KOPT-K1 (cell line): ENCODE results near the gene MYO9A.

ENCODE experiments used
- H3K27ac ChIP-seq: fragments of 200-600 bp; sonication (generic); 2 replicates; pipeline ENCODE4 v1.5.1; 2016; ENCODE audit warnings: antibody characterized with exemption, mild to moderate bottlenecking, low read depth, low read length; ENCODE audit not compliant: poor library complexity, severe bottlenecking
- H3K36me3 ChIP-seq: fragments of 200-600 bp; sonication (generic); 2 replicates; pipeline ENCODE4 v1.5.1; 2017; ENCODE audit warnings: antibody characterized with exemption, mild to moderate bottlenecking, low read length, moderate library complexity; ENCODE audit not compliant: insufficient read depth
- H3K9me3 ChIP-seq: fragments of 200-600 bp; sonication (generic); 2 replicates; pipeline ENCODE4 v1.5.1; 2017; ENCODE audit warnings: antibody characterized with exemption, low read length, mild to moderate bottlenecking; ENCODE audit not compliant: insufficient read depth, poor library complexity, severe bottlenecking

MYO9A gene

GRCh38 chr15:71804695-71805470, 313.1 kb downstream of the MYO9A start:
- Histone ChIP-seq H3K9me3 (no peaks in the 10 kb centered on the region), H3K36me3 (no peaks in the 10 kb centered on the region), H3K27ac (no peak overlapping the region)

DNA sequence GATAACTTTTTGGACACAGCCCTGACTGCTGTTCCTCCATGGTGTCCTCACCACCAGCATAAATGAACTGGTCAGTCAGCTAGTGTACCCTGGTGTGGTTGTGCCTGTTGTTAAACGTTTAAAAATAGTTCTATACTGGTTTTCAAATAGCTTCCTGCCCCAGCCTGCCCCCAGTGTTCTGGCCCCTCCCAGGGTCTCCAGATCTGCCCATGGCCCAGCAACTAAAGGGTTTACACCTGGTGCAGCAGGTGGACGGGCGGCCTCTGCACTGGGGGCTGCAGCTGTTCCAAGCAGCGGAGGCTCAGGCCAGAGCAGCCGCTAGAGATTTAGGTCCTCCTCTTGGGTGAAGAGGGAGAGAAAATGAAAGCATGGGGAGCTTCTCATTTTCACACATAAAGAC, 313.7 kb downstream of the MYO9A start:
- Histone ChIP-seq H3K36me3 (no peaks in the 10 kb centered on the region), H3K27ac (no peak overlapping the region), H3K9me3 (no peaks in the 10 kb centered on the region)

DNA sequence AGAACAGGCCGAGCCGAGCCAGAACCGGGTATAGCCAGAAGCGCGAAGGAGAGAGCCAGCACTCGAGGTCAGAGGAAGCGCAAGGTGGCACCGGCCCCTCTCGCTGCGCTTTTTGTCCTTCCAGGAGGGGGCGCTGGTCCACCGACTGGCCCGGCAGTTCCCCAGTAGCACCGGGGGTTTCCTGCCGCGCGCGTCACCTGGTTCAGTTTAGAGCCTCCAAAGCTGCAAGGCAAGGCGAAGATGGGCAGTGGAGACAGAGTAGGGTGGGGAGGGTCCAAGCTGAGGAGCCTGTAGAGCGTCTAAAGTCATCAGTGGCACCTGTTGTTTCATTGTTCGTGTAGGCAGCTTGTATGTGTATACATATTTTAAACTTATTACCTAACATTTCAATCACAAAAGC, 315.2 kb downstream of the MYO9A start:
- Histone ChIP-seq H3K36me3 (no peaks in the 10 kb centered on the region), H3K9me3 (no peaks in the 10 kb centered on the region), H3K27ac (no peak overlapping the region)

DNA sequence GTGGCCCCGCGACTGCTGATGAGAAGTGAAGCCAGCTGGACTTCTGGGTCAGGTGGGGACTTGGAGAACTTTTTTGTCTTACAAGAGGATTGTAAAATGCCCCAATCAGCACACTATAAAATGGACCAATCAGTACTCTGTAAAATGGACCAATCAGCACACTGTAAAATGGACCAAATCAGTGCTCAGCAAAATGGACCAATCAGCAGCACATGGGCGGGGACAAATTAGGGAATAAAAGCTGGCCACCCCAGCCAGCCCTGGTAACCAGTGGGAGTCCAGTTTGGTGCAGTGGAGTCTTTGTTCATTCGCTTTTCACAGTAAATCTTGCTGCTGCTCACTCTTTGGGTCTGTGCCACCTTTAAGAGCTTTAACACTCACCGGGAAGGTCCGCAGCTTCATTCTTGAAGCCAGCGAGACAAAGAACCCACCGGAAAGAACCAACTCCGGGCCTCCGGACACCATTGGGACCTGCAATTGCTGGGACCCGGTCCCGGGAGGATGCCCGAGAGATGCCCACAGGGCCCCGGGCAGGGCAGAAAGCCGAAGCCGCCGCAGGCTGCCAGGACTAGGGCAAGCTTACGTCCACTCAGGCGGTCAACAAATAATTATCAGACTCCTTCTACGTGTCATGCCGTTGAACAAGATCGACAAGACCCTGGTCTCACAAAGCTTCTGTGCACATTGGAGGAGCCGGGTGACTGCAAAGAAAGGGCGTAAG, 315.9 kb downstream of the MYO9A start:
- Histone ChIP-seq H3K36me3 (no peaks in the 10 kb centered on the region), H3K27ac (no peak overlapping the region)

GRCh38 chr15:71800835-71801745, 316.9 kb downstream of the MYO9A start:
- Histone ChIP-seq H3K27ac (no peak overlapping the region), H3K36me3 (no peaks in the 10 kb centered on the region), H3K9me3 (no peaks in the 10 kb centered on the region)

More for the DNA sequence above, 315.9 kb downstream of the MYO9A start:
- H3K9me3 ChIP-seq = no peaks in the 10 kb centered on the region

DNA sequence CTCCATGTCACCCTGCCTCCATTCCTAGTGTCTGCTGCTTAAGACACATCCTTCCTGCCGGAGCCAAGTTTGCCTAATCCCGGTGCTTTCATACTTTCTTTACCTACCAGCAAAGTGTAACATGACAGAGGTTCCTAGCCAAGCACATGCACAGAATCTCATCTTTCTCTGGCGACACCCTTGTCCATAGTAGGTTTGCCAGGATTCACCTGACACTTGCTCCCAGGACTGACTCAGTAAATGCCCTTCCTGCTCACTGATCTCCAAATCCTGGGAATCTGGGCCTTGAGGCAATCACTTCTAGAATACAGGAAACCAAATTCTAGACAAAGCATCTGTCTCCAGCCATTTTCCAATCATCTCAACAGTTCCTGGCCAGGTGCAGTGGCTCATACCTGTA, 317.8 kb downstream of the MYO9A start:
- no peaks in the 10 kb centered on the region for H3K36me3 ChIP-seq
- H3K27ac ChIP-seq = no peak overlapping the region
- H3K9me3 ChIP-seq = no peaks in the 10 kb centered on the region

GRCh38 chr15:71798641-71799040, 319.3 kb downstream of the MYO9A start:
- Histone ChIP-seq H3K36me3 (no peaks in the 10 kb centered on the region), H3K27ac (no peak overlapping the region), H3K9me3 (no peaks in the 10 kb centered on the region)

DNA sequence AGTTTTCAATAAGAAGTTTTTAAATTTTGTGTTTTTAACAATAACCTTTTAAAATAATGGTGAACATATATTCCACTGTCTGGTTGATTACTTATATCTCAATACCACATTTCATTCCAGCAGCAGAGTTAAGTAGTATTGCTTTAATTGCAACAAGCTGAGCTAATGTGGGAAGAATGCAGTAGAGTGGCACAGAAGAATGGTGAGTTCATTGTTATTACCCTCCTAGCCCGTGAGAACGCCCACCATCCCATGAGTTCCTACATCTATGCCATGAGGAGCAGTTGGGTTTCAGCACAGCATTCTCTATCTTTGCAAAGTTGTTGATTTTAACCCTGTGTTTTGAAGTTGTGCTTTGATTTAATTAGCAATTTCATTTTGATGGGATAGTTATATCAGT, 325.4 kb downstream of the MYO9A start:
- H3K9me3 ChIP-seq = no peaks in the 10 kb centered on the region
- no peak overlapping the region for H3K27ac ChIP-seq
- no peaks in the 10 kb centered on the region for H3K36me3 ChIP-seq

DNA sequence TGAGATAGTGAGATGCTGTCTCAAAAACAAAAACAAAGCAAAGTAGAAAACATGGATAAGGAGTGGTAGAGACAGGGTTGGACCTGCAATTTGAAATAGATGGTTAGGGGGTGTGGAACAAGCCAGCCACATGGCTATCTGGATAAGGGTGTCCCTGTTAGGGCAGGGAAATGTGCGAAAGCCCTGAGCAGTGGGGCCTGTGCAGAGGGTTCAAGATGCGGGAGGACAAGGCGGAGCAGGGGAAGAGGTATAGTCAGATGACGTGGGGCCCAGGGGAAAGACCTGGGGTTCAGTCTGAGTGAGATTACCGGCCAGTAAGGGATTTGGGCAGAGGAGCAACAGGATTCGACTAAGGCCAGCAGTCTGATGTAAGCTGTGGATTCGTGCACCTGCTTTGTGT, 326.0 kb downstream of the MYO9A start:
- Histone ChIP-seq H3K9me3 (no peaks in the 10 kb centered on the region), H3K36me3 (no peaks in the 10 kb centered on the region), H3K27ac (no peak overlapping the region)

- no peak overlapping the region for H3K27ac ChIP-seq
Observed at GRCh38 chr15:71790081-71790480, 327.9 kb downstream of the MYO9A start.

GRCh38 chr15:71789616-71790015, 328.3 kb downstream of the MYO9A start:
- H3K9me3 ChIP-seq = no peaks in the 10 kb centered on the region
- no peaks in the 10 kb centered on the region for H3K36me3 ChIP-seq
- no peak overlapping the region for H3K27ac ChIP-seq

More at GRCh38 chr15:71790081-71790480, 327.9 kb downstream of the MYO9A start:
- H3K9me3 ChIP-seq = no peaks in the 10 kb centered on the region
- H3K36me3 ChIP-seq = no peaks in the 10 kb centered on the region

DNA sequence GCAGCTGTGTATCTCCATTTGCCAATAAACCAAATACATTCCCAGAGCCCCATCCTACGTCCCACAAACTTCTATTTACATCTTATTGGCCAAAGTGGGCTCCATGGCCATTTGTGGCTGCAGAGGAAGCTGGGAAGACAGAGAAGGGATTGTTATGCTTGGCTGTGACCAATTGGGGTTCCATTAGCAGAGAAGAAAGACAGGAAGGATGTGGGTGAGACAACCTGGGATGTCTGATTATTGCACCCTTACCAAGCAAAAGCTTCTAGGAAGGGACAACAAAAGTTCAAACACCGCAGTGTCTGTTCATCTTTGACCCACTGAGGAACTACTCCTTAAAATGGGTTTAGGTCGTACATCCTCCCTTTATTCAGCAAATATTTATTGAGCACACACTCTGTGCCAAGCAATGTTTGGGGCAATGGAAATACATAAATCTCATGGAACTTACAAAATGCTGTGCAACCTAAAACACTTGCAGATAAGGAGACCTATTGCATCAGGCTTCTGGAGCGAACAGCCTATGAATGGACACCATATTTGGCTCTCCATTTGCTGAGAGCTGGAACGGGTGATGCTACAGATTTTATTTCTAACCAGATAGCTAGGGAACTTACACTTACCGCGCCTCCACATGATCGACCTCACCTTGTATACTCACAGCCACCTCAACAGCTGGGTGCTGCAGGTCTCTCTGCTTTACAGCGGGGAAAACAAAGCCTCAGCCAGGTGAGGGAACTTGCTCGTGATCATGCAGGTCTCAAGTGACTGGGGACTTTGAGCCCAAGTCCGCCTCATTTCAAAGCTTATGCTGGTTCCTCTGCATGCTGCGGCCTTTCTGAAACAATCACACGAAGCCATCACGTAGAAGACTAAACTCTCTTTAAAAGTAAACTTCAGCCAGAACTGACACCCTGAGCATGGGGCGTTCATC, 329.0 kb downstream of the MYO9A start:
- Histone ChIP-seq H3K9me3 (no peaks in the 10 kb centered on the region), H3K27ac (no peak overlapping the region), H3K36me3 (no peaks in the 10 kb centered on the region)

DNA sequence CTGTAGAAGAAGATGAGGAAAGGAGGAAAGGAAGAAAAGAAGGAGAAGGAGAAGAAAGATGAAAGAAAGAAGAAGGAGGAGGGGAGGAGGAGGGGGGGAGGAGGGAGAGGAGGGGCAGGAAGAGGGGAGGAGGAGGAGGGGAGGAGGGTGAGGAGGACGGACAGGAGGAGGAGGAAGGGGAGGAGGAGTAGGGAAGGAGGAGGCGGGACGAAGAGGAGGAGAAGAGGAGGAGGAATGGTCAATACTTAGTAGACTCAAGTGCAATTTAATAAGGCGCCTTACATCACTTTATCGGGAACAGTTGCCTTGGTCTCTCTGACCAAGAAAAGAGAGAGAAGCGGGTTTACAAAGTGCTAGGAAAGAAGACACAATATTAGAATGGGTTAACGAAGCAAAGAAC, 331.3 kb downstream of the MYO9A start:
- Histone ChIP-seq H3K36me3 (no peaks in the 10 kb centered on the region), H3K9me3 (no peaks in the 10 kb centered on the region), H3K27ac (no peak overlapping the region)

DNA sequence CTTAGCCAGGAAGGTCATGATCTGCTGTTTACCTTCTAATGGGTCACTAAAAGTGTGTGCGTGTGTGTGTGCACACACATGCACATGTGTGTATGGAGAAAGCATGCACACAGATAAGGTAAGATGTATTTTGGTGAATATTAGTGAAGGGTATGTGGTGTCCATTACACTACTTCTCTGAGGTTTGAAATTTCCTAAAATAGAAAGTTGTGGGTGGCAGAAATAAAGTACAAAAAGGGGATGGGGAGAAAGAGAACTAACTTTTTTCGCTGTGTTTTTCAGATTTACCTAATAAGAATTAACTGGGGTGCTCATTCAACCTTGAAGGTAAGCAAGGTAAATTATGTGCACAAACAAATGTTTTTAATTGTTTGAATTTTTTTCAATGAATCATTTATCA, 332.0 kb downstream of the MYO9A start:
- Histone ChIP-seq H3K27ac (no peak overlapping the region), H3K36me3 (no peaks in the 10 kb centered on the region), H3K9me3 (no peaks in the 10 kb centered on the region)
